Globus pallidus (tissue), 1 donor: Measurements from ENCODE around the gene CLDN1.

Experiments
- DNase-seq: peaks from one replicate; pipeline ENCODE4 v3.0.0-alpha.2; 2015; ENCODE audit warnings: low spot score

Gene CLDN1

DNA sequence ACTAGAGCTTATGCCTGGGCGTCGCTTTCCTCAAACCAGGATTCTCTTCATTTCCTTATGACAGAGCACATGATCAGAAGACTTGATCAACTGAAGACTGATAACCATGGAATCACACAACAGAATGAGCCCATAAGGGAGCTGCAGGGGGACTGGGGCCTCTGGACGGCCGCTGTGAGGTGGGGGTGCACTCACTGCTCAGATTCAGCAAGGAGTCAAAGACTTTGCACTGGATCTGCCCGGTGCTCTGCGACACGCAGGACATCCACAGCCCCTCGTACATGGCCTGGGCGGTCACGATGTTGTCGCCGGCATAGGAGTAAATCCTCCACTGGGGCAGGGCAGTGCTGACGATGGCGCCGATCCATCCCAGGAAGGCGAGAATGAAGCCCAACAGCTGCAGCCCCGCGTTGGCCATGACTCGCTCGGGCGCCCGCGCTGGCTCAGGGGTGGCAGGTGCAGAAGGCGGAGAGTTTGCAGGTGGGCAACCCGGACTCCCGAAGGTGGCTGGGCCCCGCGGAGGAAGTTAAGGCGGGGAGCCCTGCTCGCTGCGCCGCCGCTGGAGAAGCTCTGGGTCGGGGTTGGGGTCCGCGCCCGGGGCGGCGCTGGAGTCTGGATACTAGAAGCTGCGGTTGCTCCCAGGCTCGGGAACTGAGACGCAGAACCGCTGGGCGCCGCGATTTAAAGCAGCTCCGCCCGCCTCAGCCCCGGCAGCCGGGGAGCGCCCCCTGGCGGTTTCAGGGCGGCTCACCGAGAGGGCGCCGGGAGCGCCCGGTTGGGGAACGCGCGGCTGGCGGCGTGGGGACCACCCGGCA lies at the start of gene CLDN1:
Gene CLDN1 (minus strand): TSS at position 658 of the 815 bp plus-strand sequence. CDS start 240 bp downstream, at position 418.
- peak; percentile 58 for DNase-seq

GRCh38 chr3:190371152-190371551 lies 48.9 kb upstream of the CLDN1 start:
- no peak for DNase-seq

DNA sequence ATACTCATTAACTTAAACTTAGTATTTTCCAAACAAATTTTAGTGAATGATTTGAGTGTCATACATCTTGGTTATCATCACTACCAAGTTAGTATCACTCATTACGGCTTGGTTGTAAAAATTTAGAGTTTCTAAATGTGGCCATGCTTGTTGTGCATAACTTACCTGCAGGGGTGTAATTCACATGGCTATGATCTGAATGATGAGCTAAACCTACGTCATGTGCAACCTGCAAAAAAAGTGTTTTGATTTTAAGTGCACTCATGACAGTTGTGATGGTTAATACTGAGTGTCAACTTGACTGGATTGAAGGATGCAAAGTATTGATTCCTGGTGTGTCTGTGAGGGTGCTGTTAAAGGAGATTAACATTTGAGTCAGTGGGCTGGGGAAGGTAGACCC lies 48.1 kb upstream of the CLDN1 start:
- no peak for DNase-seq

DNA sequence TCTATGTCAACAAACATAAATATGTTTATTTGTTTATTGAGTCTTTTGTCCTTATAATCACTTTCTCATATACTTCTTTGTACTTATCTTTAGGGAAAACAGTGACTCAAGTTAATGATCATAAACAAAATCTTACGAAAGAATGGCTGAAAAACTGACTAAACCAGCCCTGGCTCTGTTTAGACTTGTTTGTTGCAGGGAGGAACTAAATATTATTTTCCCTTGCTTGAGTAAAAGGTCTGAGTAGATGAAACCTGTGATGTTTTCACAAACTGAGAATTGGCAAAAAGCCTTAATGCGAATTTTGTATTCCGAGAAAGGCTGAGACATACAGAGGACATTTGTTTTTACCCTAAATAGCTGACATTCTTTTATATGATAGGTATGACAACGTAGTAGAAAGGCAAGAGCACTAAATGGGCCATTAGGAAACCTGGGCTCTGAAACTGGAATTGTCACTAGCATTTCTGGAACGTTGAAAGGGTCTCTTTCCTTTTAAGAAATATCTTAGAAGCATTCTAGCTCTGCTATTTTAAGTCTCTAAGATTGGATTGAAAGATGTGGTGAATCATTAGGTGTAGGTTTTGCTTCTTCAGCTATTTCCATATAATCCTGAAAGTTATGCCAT lies 47.5 kb upstream of the CLDN1 start:
- no peak for DNase-seq

GRCh38 chr3:190368881-190369280 lies 46.6 kb upstream of the CLDN1 start:
- no peak for DNase-seq

DNA sequence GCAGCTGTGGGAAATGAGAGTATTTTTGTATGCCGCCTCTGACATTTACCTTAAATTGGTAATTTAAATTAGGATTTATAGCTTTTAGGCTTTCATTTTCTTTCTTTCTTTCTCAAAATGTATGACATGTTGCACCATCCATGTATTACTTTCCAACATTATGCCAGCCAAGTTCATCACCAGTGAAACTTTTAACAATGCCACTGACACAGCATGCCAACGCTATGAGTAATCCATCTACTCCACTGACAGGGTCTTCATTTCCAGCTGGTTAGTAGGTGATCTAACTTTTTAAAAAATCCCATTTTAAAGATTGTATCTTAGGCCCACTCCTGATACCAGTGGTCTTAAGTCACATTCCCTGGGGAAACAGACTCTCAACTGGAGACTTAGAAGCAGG lies 43.9 kb upstream of the CLDN1 start:
- DNase-seq = no peak

GRCh38 chr3:190362258-190362657 lies 40.0 kb upstream of the CLDN1 start:
- DNase-seq = no peak

DNA sequence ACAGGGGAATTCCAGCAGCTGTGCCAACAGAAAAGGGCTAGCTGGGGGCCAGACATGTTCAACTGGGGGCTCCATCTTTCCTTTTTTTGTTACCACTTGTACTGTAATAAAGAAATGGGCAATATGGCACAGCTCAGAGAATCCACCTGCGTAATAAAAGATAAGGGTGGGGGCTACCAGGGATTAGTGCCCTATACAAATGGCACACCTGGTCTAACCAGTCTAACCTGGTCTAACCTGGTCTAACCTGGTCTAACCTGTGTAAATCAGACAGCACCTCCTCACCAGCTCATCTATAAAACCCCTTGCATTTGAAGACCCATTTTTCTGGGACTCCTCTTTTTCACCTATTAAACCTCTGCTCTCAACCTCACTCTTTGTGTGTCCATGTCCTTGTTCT lies 39.5 kb upstream of the CLDN1 start:
- no peak for DNase-seq

GRCh38 chr3:190360228-190360627 lies 38.0 kb upstream of the CLDN1 start:
- no peak for DNase-seq

DNA sequence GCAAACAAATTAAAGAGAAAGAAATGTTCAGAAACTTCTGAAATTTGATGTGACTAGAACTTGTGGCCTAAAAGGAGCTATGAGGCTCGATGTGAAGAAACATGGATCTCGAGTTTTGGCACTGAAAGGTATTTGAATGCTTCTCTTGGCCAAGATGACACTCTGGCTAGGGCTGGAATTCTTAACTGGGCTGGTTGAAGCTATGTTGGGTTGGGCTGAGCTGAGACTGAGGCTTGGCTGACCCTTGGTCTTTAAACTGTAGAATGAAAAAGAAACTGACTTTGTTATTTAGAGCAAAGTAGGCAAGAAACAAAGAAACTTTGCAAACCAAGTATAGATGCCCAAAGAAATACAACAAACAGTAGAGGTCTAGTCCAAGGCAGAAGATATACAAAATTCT lies 37.6 kb upstream of the CLDN1 start:
- no peak for DNase-seq

- no peak for DNase-seq
These were observed 35.2 kb upstream of the CLDN1 start for GRCh38 chr3:190357468-190357867.

- no peak for DNase-seq
These were observed 34.0 kb upstream of the CLDN1 start for GRCh38 chr3:190356246-190356645.

DNA sequence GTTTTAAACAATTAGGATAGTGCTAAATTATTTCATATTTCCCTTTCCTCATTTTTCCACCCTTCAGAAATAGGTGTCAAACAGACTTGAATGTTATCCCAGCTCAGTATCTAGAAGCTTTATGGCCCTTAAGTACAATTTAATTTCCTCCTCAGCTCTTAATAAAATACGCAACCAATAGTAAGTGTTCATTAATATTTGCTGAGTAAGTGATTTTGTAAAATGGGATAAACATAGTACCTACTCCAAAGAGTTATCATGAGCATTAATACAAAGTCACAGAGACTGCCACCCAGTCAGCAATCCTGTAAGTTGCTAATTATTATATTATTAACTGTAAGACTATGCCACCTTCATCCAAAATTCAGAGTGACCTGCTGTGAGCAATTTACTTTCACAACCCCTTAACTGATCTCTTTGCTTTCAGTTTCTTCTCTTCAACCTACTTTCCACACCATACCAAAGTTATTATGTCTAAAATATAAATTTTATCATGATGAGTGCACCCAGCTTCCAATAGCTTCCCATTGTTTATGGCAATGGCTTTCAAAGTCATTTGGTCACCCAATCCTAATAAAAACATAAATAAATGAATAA lies 30.7 kb upstream of the CLDN1 start:
- no peak for DNase-seq

- DNase-seq = no peak
These were observed 24.3 kb upstream of the CLDN1 start for GRCh38 chr3:190346541-190346940.

DNA sequence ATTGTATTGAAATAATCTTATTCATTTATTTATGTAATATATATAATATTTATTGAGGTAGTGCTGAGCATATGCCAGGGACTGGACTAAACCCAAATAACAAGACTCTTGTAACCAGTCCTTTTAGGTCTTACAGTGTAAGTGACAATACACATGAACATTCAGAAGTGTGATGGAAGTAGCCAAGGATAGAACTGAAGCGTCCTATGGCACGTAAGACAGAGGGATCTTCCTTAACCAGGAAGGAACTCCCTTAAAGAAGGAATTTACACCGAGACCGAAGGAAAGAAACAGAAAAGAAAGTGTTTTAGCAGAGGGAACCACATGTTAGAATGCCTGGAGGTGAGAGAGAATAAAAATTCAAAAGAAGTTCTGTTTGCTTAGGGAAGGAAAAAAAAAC lies 23.6 kb upstream of the CLDN1 start:
- DNase-seq = no peak

- no peak for DNase-seq
These were observed 23.0 kb upstream of the CLDN1 start for GRCh38 chr3:190345027-190345821.

DNA sequence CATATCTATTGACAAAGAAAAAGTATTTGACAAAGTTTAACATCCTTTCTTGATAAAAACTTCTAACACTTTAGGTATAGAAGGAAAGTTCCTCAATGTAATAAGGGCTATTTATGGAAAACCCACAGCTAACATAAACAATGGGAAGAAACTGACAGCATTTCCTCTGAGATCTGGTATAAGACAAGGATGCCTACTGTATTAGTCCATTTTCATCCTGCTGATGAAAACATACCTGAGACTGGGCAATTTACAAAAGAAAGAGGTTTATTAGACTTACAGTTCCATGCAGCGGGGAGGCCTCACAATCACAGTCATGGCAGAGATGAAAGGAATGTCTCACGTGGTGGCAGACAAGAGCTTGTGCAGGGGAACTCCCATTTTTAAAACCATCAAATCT lies 17.8 kb upstream of the CLDN1 start:
- no peak for DNase-seq

- DNase-seq = no peak
These were observed 16.9 kb upstream of the CLDN1 start for GRCh38 chr3:190339130-190339529.

GRCh38 chr3:190338717-190339116 lies 16.5 kb upstream of the CLDN1 start:
- peak; percentile 8 for DNase-seq

- no peak for DNase-seq
These were observed 15.1 kb upstream of the CLDN1 start for GRCh38 chr3:190337301-190337700.

DNA sequence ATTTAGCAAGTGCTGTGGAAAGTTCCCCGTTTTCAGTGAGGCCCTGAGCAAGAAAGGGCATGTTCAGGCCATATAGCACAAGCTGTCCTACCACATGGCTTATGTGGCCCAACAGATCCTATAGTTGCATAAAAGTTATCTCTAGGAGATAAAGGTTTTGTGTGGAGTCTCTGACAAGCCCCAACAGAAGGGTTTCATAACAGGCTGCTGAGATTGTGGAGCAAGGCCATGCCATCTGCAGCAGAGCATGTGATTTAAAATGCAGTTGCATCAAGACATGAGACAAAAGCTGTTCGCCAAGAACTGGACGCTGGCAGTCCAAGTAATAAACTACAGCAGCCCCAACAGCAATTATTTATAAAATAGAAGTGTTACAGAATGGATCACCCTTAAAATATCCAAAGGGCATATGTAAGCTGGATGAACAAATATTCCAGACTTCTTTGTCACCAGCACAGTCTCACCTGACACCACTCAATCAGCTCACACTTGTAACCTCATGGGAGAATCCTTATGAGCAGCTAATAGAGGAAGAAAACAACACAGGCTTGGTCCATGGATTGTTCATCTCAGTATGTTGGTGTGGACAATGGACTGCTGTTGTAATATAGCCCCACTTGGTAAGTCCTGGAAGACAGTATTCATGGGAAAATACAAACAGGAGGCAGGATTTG lies 14.4 kb upstream of the CLDN1 start:
- DNase-seq = no peak

DNA sequence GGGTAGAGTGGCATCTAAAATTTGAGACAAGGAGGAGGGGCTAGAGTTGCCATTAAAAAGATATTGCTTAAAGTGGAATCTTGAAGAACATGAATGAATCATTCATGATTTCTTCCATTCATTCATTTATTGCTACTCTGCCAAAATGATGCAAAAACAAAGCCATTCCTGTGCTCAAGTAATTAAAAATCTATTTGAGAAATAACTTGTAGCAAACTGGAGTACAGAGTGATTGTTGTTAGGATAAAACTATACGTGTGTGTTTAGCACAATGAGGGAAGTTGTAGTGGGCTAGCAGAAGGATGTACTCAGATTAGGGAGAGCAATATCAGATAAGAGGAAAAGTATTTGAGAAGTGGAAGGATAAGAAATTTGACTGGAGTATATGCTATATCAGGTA lies 11.7 kb upstream of the CLDN1 start:
- no peak for DNase-seq
